Heart right ventricle (tissue), 16 donors: ENCODE data around the gene RAET1L. TPM values are rescaled to one million over a fixed set of nuclear protein-coding genes. Genes with fewer than 3 reads are reported as not detected.
"Not testable (repeated sequence)": the region's sequence is repeated elsewhere in the genome, so short reads cannot be mapped to it uniquely, and the experiment has no call there.

ENCODE experiments used
- ATAC-seq, 8 donors: fragments of 200-7000 bp; cut with Tn5 transposase; one replicate each; pipeline ENCODE4 v1.9.1; 2020; ENCODE audit warnings: mild to moderate bottlenecking in 8 of 8, moderate library complexity in 8 of 8, moderate number of reproducible peaks in 1 of 8
- DNase-seq, 2 donors: peaks; one replicate each; pipeline ENCODE4 v3.0.0-alpha.2; 2020
- H3K27ac ChIP-seq, 10 donors: fragments of 200-600 bp; sonication (generic) in 2 of 10; one replicate each; pipeline versions ENCODE4 v1.5.0 to v1.8.0; 2020 to 2022; ENCODE audit warnings: mild to moderate bottlenecking in 3 of 10
- H3K27me3 ChIP-seq, 7 donors: fragments of 200-600 bp; one replicate each; pipeline ENCODE4 v1.8.0; 2021 to 2022; ENCODE audit warnings: mild to moderate bottlenecking in 2 of 7
- H3K36me3 ChIP-seq, 9 donors: fragments of 200-600 bp; sonication (generic) in 1 of 9; one replicate each; pipeline versions ENCODE4 v1.5.0 to v1.8.0; 2020 to 2022; ENCODE audit warnings: mild to moderate bottlenecking in 2 of 9
- H3K4me1 ChIP-seq, 9 donors: fragments of 200-600 bp; sonication (generic) in 1 of 9; one replicate each; pipeline versions ENCODE4 v1.5.0 to v1.8.0; 2020 to 2022; ENCODE audit warnings: mild to moderate bottlenecking in 4 of 9
- H3K4me3 ChIP-seq, 10 donors: fragments of 200-600 bp; sonication (generic) in 2 of 10; one replicate each; pipeline versions ENCODE4 v1.5.0 to v1.8.0; 2020 to 2022; ENCODE audit warnings: mild to moderate bottlenecking in 7 of 10, moderate library complexity in 2 of 10
- H3K9me3 ChIP-seq, 11 donors: fragments of 200-600 bp in 10 of 11; sonication (generic) in 2 of 11; one replicate each; pipeline versions ENCODE4 v1.5.0 to v1.8.0; 2013 to 2022; ENCODE audit warnings: mild to moderate bottlenecking in 2 of 11, control low read depth in 1 of 11, moderate library complexity in 1 of 11
- WGBS, 2 donors: extraction: QIAGEN DNeasy Blood & Tissue Kit; methylation state at CpG; one replicate each; pipeline ENCODE4 v1.1.7; 2013; ENCODE audit warnings: inconsistent platforms in 1 of 2; 5-methylcytosine and 5-hydroxymethylcytosine counted together
- intact Hi-C, 10 donors: fragments of 100-400 bp; cut with DNase I; formaldehyde crosslinking; loops; one replicate each; pipeline versions ENCODE4 v1.11.1 to v1.14.2; 2022
- polyA plus RNA-seq, 2 donors: library from polyadenylated mRNA; stranded (reverse); fragments of 200-250 nt; gene quantifications; one replicate each; pipeline ENCODE4 v1.2.3, GENCODE V29; 2013
- total RNA-seq, 10 donors: library from RNA; stranded (reverse); fragmentation: NEBNext Ultra II Directional in 3 of 10; extraction: Animal tissue kit (Norgen Biotek cat#: 25700) in 3 of 10; gene quantifications; one replicate each; pipeline versions ENCODE4 v1.2.1 to v1.2.4, GENCODE V29; 2021 to 2023
- TF ChIP-seq, protein P1 (sequence below), 9 donors: fragments of 200-600 bp; sonication (generic) in 2 of 9; IDR thresholded peaks; one replicate each; pipeline versions ENCODE4 v1.5.0 to v1.8.0; 2021 to 2022; ENCODE audit warnings: antibody characterized with exemption in 9 of 9, mild to moderate bottlenecking in 5 of 9, moderate library complexity in 1 of 9
- donor health status: Arrhythmogenic right ventricular cardiomyopathy.
- donor health status: ischemic (EF 13 %, LVEDD 7.1; RV severe dilation, severe dysfunction).
- donor health status: healthy with polysubstance abuse.
- donor health status: DM: no; HTN: yes; CAD: no.
- donor health status: DM: no; HTN: no; CAD: no.
- donor health status: ischemic (EF 25% LVEDD 6.9; RV normal size, moderate dysfunction).
- donor health status: ischemic (EF 25% LVEDD 5.7; RV mildly dilated, moderate dysfunction).
- donor health status: healthy.
- donor health status: DM: yes; HTN: yes; CAD: no.
- donor health status: Ischemic cardiomyopathy.
- donor health status: ischemic (EF 35%, LVEDD 5.7; RV mildly dilated, moderate dysfunction).
- donor health status: nonischemic (EF 11% LVEDD 7.7; RV severe dilation, severe dysfunction).
- donor health status: DM: yes; HTN: yes; CAD: no.
- donor health status: PGD.
- donor health status: ischemic (EF 29% LVEDD 5.4; RV normal size, mild dysfunction).
- donor health status: nonischemic (EF 23%, LVEDD 6.1; RV moderate dilation, normal function).

Gene RAET1L
- total and polyA plus RNA-seq, 12 donors, result 0.03 TPM; not detected in 11

DNA sequence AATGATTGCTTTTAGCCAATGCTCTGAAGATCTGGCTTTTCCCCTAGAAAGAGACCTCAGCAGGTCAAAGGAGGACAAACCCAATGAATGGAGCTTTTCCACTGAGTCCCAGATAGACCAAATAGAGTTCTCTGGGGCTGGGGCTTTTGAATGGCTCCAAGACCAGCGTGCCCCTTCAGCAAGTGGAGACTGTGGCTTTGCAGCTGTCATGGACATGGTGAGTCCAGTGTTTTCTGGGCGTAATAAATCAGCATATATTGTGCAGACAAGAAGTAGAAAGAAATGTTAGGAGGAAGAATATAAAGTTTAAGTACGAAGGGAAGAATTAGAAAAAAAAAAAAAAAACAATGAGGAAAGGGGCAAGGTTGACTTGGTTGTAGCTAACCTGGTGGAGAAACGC lies 33.5 kb downstream of the RAET1L start:
- H3K9me3 ChIP-seq, result peaks cover 0 to 18% (median 9%) of the 10 kb centered on the region in 11 donors
- H3K4me1 ChIP-seq, result peaks cover 8 to 23% (median 16%) of the 10 kb centered on the region in 9 donors
- TF ChIP-seq, protein P1, sequence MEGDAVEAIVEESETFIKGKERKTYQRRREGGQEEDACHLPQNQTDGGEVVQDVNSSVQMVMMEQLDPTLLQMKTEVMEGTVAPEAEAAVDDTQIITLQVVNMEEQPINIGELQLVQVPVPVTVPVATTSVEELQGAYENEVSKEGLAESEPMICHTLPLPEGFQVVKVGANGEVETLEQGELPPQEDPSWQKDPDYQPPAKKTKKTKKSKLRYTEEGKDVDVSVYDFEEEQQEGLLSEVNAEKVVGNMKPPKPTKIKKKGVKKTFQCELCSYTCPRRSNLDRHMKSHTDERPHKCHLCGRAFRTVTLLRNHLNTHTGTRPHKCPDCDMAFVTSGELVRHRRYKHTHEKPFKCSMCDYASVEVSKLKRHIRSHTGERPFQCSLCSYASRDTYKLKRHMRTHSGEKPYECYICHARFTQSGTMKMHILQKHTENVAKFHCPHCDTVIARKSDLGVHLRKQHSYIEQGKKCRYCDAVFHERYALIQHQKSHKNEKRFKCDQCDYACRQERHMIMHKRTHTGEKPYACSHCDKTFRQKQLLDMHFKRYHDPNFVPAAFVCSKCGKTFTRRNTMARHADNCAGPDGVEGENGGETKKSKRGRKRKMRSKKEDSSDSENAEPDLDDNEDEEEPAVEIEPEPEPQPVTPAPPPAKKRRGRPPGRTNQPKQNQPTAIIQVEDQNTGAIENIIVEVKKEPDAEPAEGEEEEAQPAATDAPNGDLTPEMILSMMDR (IDR thresholded peaks at IDR 0.05), result no peak
- no peak overlapping the region for H3K27ac ChIP-seq
- peaks cover 21 to 100% (median 100%) of the 10 kb centered on the region in 7 donors for H3K27me3 ChIP-seq
- H3K4me3 ChIP-seq, result no peak overlapping the region
- DNase-seq (no peak), ATAC-seq (no peak)
- H3K36me3 ChIP-seq, result no peaks in the 10 kb centered on the region
- intact Hi-C loops, result loop anchor here in 1 of 10 donors (10.0 kb wide), 1 partner anchor 147 kb away; no protein-coding TSS in a partner anchor
- 39% methylated on average over 4 of the region's 4 CpGs for WGBS, 2 donors

DNA sequence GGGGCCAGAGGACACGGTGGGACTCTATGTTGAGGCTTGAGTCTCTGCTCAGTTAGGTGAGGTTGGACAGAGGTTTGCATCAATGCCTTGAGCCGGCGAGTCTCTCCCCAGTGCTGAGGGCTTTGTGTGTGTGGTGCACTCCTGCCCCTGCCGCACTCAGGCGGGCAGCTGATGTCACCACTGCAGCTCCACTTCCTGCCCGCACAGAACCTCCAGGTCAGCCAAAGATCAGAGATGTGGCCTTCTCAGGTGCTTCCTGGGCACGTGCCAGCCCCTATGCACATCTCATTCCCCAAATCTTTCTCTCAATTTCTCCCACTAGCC lies 33.9 kb downstream of the RAET1L start:
- not testable (repeated sequence) for ATAC-seq, H3K36me3 ChIP-seq, H3K27ac ChIP-seq, DNase-seq
- WGBS, 2 donors, result 3% methylated on average over 7 of the region's 7 CpGs
- H3K27me3 ChIP-seq, result peaks cover 21 to 100% (median 100%) of the 10 kb centered on the region in 7 donors
- peaks cover 8 to 23% (median 16%) of the 10 kb centered on the region in 9 donors for H3K4me1 ChIP-seq
- peaks cover 0 to 18% (median 9%) of the 10 kb centered on the region in 11 donors for H3K9me3 ChIP-seq
- intact Hi-C loops, result loop anchor here in 1 of 10 donors (10.0 kb wide), 1 partner anchor 147 kb away; no protein-coding TSS in a partner anchor
- H3K4me3 ChIP-seq, result peak overlapping the region in 1 of 10 donors; percentile 45

DNA sequence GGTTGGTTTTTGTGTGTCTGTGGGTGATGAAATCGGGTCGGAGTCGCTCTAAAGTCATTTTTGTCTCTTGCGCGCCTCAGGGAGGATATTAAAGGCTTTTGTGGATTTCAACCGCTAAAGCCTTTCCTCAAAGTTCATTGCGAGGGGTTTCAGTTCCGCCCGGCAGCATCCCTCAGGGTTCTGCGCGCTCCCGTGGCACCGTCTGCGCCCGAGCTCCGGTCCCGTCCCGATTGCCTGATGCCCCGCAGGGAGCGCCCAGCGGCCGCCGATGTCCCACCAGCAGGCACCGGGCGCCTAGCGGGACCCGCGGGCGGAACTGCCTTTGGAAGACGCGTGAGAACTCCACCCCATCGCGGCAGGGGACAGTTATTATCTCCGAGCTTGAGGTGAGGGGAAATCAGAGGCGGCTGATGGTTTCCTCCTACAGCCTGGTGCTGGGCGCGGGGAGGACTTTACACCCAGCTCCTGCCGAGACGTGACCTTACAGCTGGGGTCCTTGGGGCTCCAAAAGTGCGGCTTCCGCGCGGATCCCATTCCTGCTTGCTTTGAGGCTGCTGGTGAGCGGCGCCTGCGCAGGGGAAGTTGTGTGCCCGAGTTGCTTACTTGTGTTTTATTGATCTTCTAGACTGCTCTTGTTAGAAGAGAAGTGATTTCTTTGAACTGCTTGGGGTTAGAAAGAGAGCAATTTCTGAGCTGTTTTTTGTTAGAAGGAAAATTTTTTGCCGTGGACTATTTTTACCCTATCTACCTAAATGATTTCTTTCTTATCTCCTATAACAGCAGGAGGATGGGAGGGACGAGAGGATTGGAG lies 34.5 kb downstream of the RAET1L start:
- H3K27ac ChIP-seq, result no peak overlapping the region
- peak overlapping the region in 9 of 10 donors; percentile 10 to 45 (median 29) for H3K4me3 ChIP-seq
- peaks cover 8 to 23% (median 16%) of the 10 kb centered on the region in 9 donors for H3K4me1 ChIP-seq
- H3K9me3 ChIP-seq, result peaks cover 0 to 18% (median 9%) of the 10 kb centered on the region in 11 donors
- peaks cover 21 to 100% (median 100%) of the 10 kb centered on the region in 7 donors for H3K27me3 ChIP-seq
- ATAC-seq (peak in 3 of 8 donors; percentile 11 to 19 (median 15)), DNase-seq (no peak)
- 1% methylated on average over 49 of the region's 49 CpGs for WGBS, 2 donors
- TF ChIP-seq, protein P1 (IDR thresholded peaks at IDR 0.05), result no peak
- no peaks in the 10 kb centered on the region for H3K36me3 ChIP-seq
- intact Hi-C loops, result loop anchor here in 1 of 10 donors (10.0 kb wide), 1 partner anchor 146 kb away; no protein-coding TSS in a partner anchor

DNA sequence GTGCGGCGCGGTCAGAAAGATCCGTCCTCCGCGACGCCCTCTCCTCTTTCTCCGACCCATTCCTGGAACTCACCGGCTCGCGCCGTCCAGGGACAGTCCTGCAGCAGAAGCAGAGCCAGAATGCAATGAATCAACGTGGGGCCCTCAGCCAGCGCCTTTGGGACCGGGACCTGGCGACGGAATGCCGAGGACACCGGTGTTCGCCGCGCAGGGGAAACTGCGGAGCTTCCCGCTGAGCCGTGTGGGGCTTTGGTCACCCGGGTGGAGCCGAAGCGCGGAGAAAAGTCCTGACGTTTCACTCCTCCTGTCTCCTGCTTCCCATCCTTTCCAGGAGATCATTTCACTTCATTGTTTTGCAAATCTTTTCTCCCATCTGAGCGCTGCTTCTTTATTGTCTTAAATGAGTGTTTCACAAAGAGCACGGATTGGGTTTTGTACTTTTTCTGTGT lies 35.1 kb downstream of the RAET1L start:
- intact Hi-C loops, result loop anchor here in 1 of 10 donors (10.0 kb wide), 1 partner anchor 145 kb away; no protein-coding TSS in a partner anchor
- Histone ChIP-seq H3K9me3 (peaks cover 0 to 18% (median 9%) of the 10 kb centered on the region in 11 donors), H3K27me3 (peaks cover 27 to 100% (median 100%) of the 10 kb centered on the region in 7 donors), H3K4me1 (peaks cover 8 to 23% (median 16%) of the 10 kb centered on the region in 9 donors), H3K36me3 (no peaks in the 10 kb centered on the region), H3K27ac (no peak overlapping the region), H3K4me3 (peak overlapping the region in 7 of 10 donors; percentile 10 to 45 (median 32))
- TF ChIP-seq, protein P1 (IDR thresholded peaks at IDR 0.05), result no peak
- no peak for DNase-seq
- WGBS, 2 donors, result 1 to 3% methylated on average over 32 of the region's 32 CpGs
- ATAC-seq, result no peak
